Transverse colon (tissue), 4 donors: ENCODE data around the gene ZMYM4.

Experiments used
- EP300 ChIP-seq: sonication (generic); formaldehyde crosslinking; IDR thresholded peaks from one replicate; pipeline ENCODE4 v1.6.1; 2017; ENCODE audit warnings: antibody characterized with exemption, low read depth
- POLR2A ChIP-seq: fragments of 450-650 bp; IDR thresholded peaks from one replicate; pipeline ENCODE4 v1.6.1; 2016; ENCODE audit warnings: antibody characterized with exemption, mild to moderate bottlenecking, moderate library complexity
- POLR2AphosphoS5 ChIP-seq, 3 donors: sonication (generic); formaldehyde crosslinking; IDR thresholded peaks; one replicate each; pipeline ENCODE4 v1.6.1; 2016; ENCODE audit warnings: antibody characterized with exemption in 3 of 3
- TF ChIP-seq, protein P1 (sequence below), 5 experiments: fragments of 200-600 bp in 3 of 5; fragments of 450-650 bp in 2 of 5; sonication (generic) in 3 of 5; IDR thresholded peaks; 1 replicate in 2 of 5; 2 replicates in 3 of 5; pipeline ENCODE4 v1.5.1; 2016 to 2017; ENCODE audit warnings: antibody characterized with exemption in 5 of 5, inconsistent platforms in 3 of 5, mild to moderate bottlenecking in 2 of 5, moderate library complexity in 1 of 5

DNA sequence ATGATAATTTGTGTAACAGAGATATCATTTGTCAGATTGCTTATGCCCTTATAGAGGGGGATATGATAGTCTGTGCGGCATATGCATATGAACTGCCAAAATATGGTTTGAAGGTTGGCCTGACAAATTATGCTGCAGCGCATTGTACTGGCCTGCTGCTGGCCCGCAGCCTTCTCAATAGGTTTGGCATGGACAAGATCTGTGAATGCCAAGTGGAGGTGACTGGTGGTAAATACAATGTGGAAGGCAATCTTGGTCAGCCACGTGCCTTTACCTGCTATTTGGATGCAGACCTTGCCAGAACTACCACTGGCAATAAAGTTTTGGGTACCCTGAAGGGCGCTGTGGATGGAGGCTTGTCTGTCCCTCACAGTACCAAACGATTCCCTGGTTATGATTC lies 82.4 kb downstream of the ZMYM4 start:
- no peak for TF ChIP-seq POLR2AphosphoS5 (IDR thresholded peaks at IDR 0.05)
- TF ChIP-seq, protein P1, sequence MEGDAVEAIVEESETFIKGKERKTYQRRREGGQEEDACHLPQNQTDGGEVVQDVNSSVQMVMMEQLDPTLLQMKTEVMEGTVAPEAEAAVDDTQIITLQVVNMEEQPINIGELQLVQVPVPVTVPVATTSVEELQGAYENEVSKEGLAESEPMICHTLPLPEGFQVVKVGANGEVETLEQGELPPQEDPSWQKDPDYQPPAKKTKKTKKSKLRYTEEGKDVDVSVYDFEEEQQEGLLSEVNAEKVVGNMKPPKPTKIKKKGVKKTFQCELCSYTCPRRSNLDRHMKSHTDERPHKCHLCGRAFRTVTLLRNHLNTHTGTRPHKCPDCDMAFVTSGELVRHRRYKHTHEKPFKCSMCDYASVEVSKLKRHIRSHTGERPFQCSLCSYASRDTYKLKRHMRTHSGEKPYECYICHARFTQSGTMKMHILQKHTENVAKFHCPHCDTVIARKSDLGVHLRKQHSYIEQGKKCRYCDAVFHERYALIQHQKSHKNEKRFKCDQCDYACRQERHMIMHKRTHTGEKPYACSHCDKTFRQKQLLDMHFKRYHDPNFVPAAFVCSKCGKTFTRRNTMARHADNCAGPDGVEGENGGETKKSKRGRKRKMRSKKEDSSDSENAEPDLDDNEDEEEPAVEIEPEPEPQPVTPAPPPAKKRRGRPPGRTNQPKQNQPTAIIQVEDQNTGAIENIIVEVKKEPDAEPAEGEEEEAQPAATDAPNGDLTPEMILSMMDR (IDR thresholded peaks at IDR 0.05), result no peak
- TF ChIP-seq POLR2A, result no peak
- TF ChIP-seq EP300, result no peak
